Liver (tissue), 9 donors: ENCODE results near the gene CDK5RAP3. TPM values are rescaled to one million over a fixed set of nuclear protein-coding genes. Genes with fewer than 3 reads are reported as not detected.
A peak's percentile ranks its signal among the peaks of the same experiment; 100 is the strongest.

Source experiments
- DNase-seq: peaks from one replicate; pipeline ENCODE4 v3.0.0-alpha.2; 2017; ENCODE audit warnings: low spot score
- H3K27ac ChIP-seq, 2 donors: one replicate each; pipeline ENCODE4 v1.7.0; 2013; ENCODE audit warnings: inconsistent platforms in 2 of 2, low read length in 2 of 2, control low read depth in 1 of 2, low read depth in 1 of 2, mild to moderate bottlenecking in 1 of 2
- H3K27me3 ChIP-seq, 4 donors: one replicate each; pipeline versions ENCODE4 v1.6.1 to v1.7.0; 2013; ENCODE audit warnings: low read length in 3 of 4, inconsistent platforms in 1 of 4, mild to moderate bottlenecking in 1 of 4, moderate library complexity in 1 of 4; ENCODE audit not compliant: control insufficient read depth in 4 of 4, insufficient read depth in 4 of 4
- H3K36me3 ChIP-seq, 4 donors: one replicate each; pipeline versions ENCODE4 v1.6.1 to v1.7.0; 2013; ENCODE audit warnings: low read length in 3 of 4, mild to moderate bottlenecking in 3 of 4, low read depth in 1 of 4, moderate library complexity in 1 of 4; ENCODE audit not compliant: control insufficient read depth in 4 of 4, insufficient read depth in 3 of 4
- H3K4me1 ChIP-seq, 4 donors: one replicate each; pipeline versions ENCODE4 v1.6.1 to v1.7.0; 2013; ENCODE audit warnings: low read length in 3 of 4, mild to moderate bottlenecking in 3 of 4, moderate library complexity in 1 of 4; ENCODE audit not compliant: control insufficient read depth in 4 of 4, insufficient read depth in 4 of 4
- H3K4me3 ChIP-seq, 3 donors: one replicate each; pipeline versions ENCODE4 v1.6.1 to v1.7.0; 2013; ENCODE audit warnings: low read length in 3 of 3, control low read depth in 1 of 3, low read depth in 1 of 3, mild to moderate bottlenecking in 1 of 3
- H3K9ac ChIP-seq, 2 donors: one replicate each; pipeline ENCODE4 v1.7.0; 2013; ENCODE audit warnings: low read length in 2 of 2, mild to moderate bottlenecking in 2 of 2, moderate library complexity in 2 of 2, control low read depth in 1 of 2, low read depth in 1 of 2
- H3K9me3 ChIP-seq, 4 donors: one replicate each; pipeline versions ENCODE4 v1.6.1 to v1.7.0; 2013; ENCODE audit warnings: low read length in 3 of 4; ENCODE audit not compliant: control insufficient read depth in 4 of 4
- ATF3 ChIP-seq: IDR thresholded peaks from 2 replicates; pipeline ENCODE4 v1.6.1; 2016; ENCODE audit warnings: antibody characterized with exemption
- CTCF ChIP-seq: fragments of 150-350 bp; IDR thresholded peaks from 2 replicates; pipeline ENCODE4 v1.5.1; 2017; ENCODE audit warnings: improper control_type of control experiment, low read depth, low read length; ENCODE audit not compliant: missing input control
- EGR1 ChIP-seq, 2 donors: IDR thresholded peaks; 2 replicates each; pipeline ENCODE4 v1.6.1; 2016 to 2018; ENCODE audit warnings: antibody characterized with exemption in 2 of 2, low read depth in 2 of 2
- FOXA1 ChIP-seq: IDR thresholded peaks from 2 replicates; pipeline ENCODE4 v1.6.1; 2016; ENCODE audit warnings: antibody characterized with exemption
- FOXA2 ChIP-seq: IDR thresholded peaks from 2 replicates; pipeline ENCODE4 v1.6.1; 2016; ENCODE audit warnings: antibody characterized with exemption
- GABPA ChIP-seq, 2 donors: IDR thresholded peaks in 1 of 2; conservative IDR thresholded peaks in 1 of 2; 2 replicates each; pipeline ENCODE4 v1.6.1; 2016; ENCODE audit warnings: antibody characterized with exemption in 2 of 2, mild to moderate bottlenecking in 1 of 2, moderate library complexity in 1 of 2
- HNF4A ChIP-seq, 2 donors: conservative IDR thresholded peaks; 2 replicates each; pipeline ENCODE4 v1.6.1; 2016; ENCODE audit warnings: antibody characterized with exemption in 2 of 2, mild to moderate bottlenecking in 2 of 2
- HNF4G ChIP-seq: IDR thresholded peaks from 2 replicates; pipeline ENCODE4 v1.6.1; 2016; ENCODE audit warnings: antibody characterized with exemption
- JUND ChIP-seq, 2 donors: IDR thresholded peaks; 2 replicates each; pipeline ENCODE4 v1.6.1; 2016; ENCODE audit warnings: antibody characterized with exemption in 2 of 2
- MAX ChIP-seq: IDR thresholded peaks from 2 replicates; pipeline ENCODE4 v1.6.1; 2016; ENCODE audit warnings: antibody characterized with exemption
- NR2F2 ChIP-seq: IDR thresholded peaks from 2 replicates; pipeline ENCODE4 v1.6.1; 2016; ENCODE audit warnings: antibody characterized with exemption
- RAD21 ChIP-seq, 2 donors: IDR thresholded peaks; 2 replicates each; pipeline ENCODE4 v1.6.1; 2016; ENCODE audit warnings: antibody characterized with exemption in 2 of 2, mild to moderate bottlenecking in 2 of 2
- REST ChIP-seq: IDR thresholded peaks from 2 replicates; pipeline ENCODE4 v1.6.1; 2016; ENCODE audit warnings: antibody characterized with exemption, mild to moderate bottlenecking
- SP1 ChIP-seq: IDR thresholded peaks from 2 replicates; pipeline ENCODE4 v1.6.1; 2018; ENCODE audit warnings: antibody characterized with exemption, mild to moderate bottlenecking
- TAF1 ChIP-seq: conservative IDR thresholded peaks from 2 replicates; pipeline ENCODE4 v1.6.1; 2016; ENCODE audit warnings: antibody characterized with exemption, mild to moderate bottlenecking
- YY1 ChIP-seq: IDR thresholded peaks from 2 replicates; pipeline ENCODE4 v1.6.1; 2016; ENCODE audit warnings: antibody characterized with exemption, mild to moderate bottlenecking
- ZBTB33 ChIP-seq: IDR thresholded peaks from 2 replicates; pipeline ENCODE4 v1.6.1; 2016; ENCODE audit warnings: antibody characterized with exemption
- whole genome bisulfite sequencing: extraction: QIAGEN DNeasy Blood & Tissue Kit; methylation state at CpG from one replicate; pipeline ENCODE4 v1.1.7; 2013; 5-methylcytosine and 5-hydroxymethylcytosine counted together
- polyA plus RNA-seq, 2 donors: library from polyadenylated mRNA; stranded (reverse) in 1 of 2; unstranded in 1 of 2; fragments of 200-250 nt in 1 of 2; fragments of >200 nt in 1 of 2; fragmentation: Nextera tagmentation in 1 of 2; extraction: Ambion mirVana in 1 of 2; gene quantifications; one replicate each; pipeline versions ENCODE4 v1.2.1 to v1.2.3, GENCODE V29; 2013 to 2015
- total RNA-seq, 2 donors: library from RNA; depleted of rRNA; stranded (reverse); fragments of >200 nt; gene quantifications; one replicate each; pipeline ENCODE4 v1.2.3, GENCODE V29; 2014
- donor health status: healthy.
- donor health status: healthy.
- donor health status: healthy.
- donor health status: healthy.
- donor health status: healthy.

CDK5RAP3 gene
- total and polyA plus RNA-seq, 4 donors = 44.6 to 120 (median 74.7) TPM

GRCh38 chr17:48024149-48025039 is 53.5 kb downstream of the CDK5RAP3 start:
- no peak overlapping the region for H3K9ac ChIP-seq
- H3K4me1 ChIP-seq = peaks cover 10 to 35% (median 31%) of the 10 kb centered on the region in 4 donors
- H3K9me3 ChIP-seq = no peaks in the 10 kb centered on the region
- H3K27ac ChIP-seq = no peak overlapping the region
- DNase-seq = peak; percentile 56
- TF ChIP-seq REST (no peak), FOXA1 (no peak), FOXA2 (no peak), JUND (IDR thresholded peaks at IDR 0.05) (no peak), MAX (no peak), YY1 (no peak), RAD21 (IDR thresholded peaks at IDR 0.05) (no peak)
- 1% methylated on average over 54 of the region's 54 CpGs for WGBS
- peaks cover 0 to 1% (median 0%) of the 10 kb centered on the region in 4 donors for H3K36me3 ChIP-seq
- H3K27me3 ChIP-seq = no peaks in the 10 kb centered on the region
- H3K4me3 ChIP-seq = peak overlapping the region in 2 of 3 donors; percentile 10 to 55

GRCh38 chr17:48025040-48025903 is 54.4 kb downstream of the CDK5RAP3 start:
- H3K4me1 ChIP-seq = peaks cover 10 to 35% (median 31%) of the 10 kb centered on the region in 4 donors
- no peaks in the 10 kb centered on the region for H3K27me3 ChIP-seq
- H3K27ac ChIP-seq = peak overlapping the region; percentile 35 to 39
- TF ChIP-seq EGR1 (IDR thresholded peaks at IDR 0.05; ENCODE audit: low read depth in 2 of 2) (no peak), CTCF (peak; percentile 97), FOXA2 (no peak), NR2F2 (no peak), REST (peak; percentile 46), ZBTB33 (no peak), SP1 (peak; percentile 61), HNF4A (conservative IDR thresholded peaks at IDR 0.05) (peak in 1 of 2 donors; percentile 14), TAF1 (no peak), ATF3 (no peak), HNF4G (no peak), YY1 (no peak), JUND (IDR thresholded peaks at IDR 0.05) (peak in 1 of 2 donors; percentile 64), FOXA1 (no peak), GABPA (IDR thresholded peaks at IDR 0.05 in 1 of 2, conservative IDR thresholded peaks at IDR 0.05 in 1 of 2) (no peak)

More at GRCh38 chr17:48025040-48025903, 54.4 kb downstream of the CDK5RAP3 start:
- 1% methylated on average over 56 of the region's 56 CpGs for WGBS
- H3K4me3 ChIP-seq = peak overlapping the region in 2 of 3 donors; percentile 55 to 79
- DNase-seq = peak; percentile 100
- no peaks in the 10 kb centered on the region for H3K9me3 ChIP-seq
- peaks cover 0 to 1% (median 0%) of the 10 kb centered on the region in 4 donors for H3K36me3 ChIP-seq
- peak overlapping the region in 1 of 2 donors; percentile 57 for H3K9ac ChIP-seq
